ENCODE results near the gene RCAN1.

DNA sequence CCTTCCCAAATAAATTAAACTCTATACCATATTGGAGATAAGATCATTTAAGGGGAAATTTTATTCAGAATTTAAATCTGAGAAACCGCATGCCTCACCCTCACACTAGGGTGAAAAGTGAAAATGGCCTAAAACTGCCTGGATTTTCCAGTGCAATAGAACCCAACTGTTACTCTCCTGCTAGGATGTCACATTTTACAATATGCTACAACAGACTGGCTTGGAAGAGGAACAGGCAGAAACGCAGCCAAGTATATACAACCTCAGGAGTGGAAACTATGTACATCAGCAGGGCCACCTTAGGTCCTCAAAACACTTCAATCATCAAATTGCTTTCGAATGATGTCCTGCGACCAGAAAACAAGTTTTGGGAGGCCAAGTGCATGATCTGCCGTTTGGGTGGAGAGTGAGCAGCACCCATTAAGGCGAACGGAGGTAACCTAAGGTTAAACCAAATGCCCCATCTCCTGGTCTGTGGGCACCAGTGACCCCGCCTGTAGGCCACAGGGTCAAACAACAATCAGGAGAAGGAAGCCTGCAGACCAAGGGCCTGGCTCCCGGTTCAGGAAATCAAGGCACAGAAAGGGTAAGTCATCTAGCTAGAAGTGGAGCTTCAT is 4.9 kb downstream of the RCAN1 start:
- TF ChIP-seq POLR2A (IDR thresholded peaks at IDR 0.05) = no peak
- TF ChIP-seq EP300 (IDR thresholded peaks at IDR 0.05) = no peak
- no peak for TF ChIP-seq CTCF (IDR thresholded peaks at IDR 0.05)
